Vagina (tissue), 2 donors: Measurements from ENCODE around the gene METTL26. TPM values are rescaled to one million over a fixed set of nuclear protein-coding genes. Genes with fewer than 3 reads are reported as not detected.

Source experiments
- DNase-seq, 2 donors: peaks; one replicate each; pipeline ENCODE4 v3.0.0-alpha.2; 2017; ENCODE audit errors: extremely low spot score in 2 of 2
- H3K27ac ChIP-seq: fragments of 200-600 bp; sonication (generic); one replicate; pipeline ENCODE4 v1.5.1; 2019
- H3K27me3 ChIP-seq: fragments of 200-600 bp; sonication (generic); one replicate; pipeline ENCODE4 v1.5.1; 2019
- H3K36me3 ChIP-seq, 2 donors: fragments of 200-600 bp; sonication (generic); one replicate each; pipeline ENCODE4 v1.5.1; 2017 to 2019
- H3K4me1 ChIP-seq: fragments of 200-600 bp; sonication (generic); one replicate; pipeline ENCODE4 v1.5.1; 2019
- H3K4me3 ChIP-seq, 2 donors: fragments of 200-600 bp; sonication (generic); 1 replicate in 1 of 2; 2 replicates in 1 of 2; pipeline ENCODE4 v1.5.1; 2016 to 2019
- H3K9me3 ChIP-seq: fragments of 200-600 bp; sonication (generic); one replicate; pipeline ENCODE4 v1.5.1; 2019
- POLR2A ChIP-seq, 2 donors: fragments of 450-650 bp; IDR thresholded peaks; one replicate each; pipeline ENCODE4 v1.6.1; 2017; ENCODE audit warnings: antibody characterized with exemption in 2 of 2, mild to moderate bottlenecking in 2 of 2, moderate library complexity in 2 of 2
- POLR2AphosphoS5 ChIP-seq, 2 donors: sonication (generic); formaldehyde crosslinking; IDR thresholded peaks; one replicate each; pipeline ENCODE4 v1.9.0; 2017; ENCODE audit warnings: antibody characterized with exemption in 2 of 2, mild to moderate bottlenecking in 2 of 2, low read depth in 1 of 2; ENCODE audit not compliant: insufficient read depth in 1 of 2
- intact Hi-C: fragments of 100-400 bp; cut with DNase I; formaldehyde crosslinking; loops from one replicate; pipeline ENCODE4 v1.15.1; 2023
- total RNA-seq: library from RNA; depleted of rRNA; stranded (reverse); fragments of >200 nt; gene quantifications from one replicate; pipeline ENCODE4 v1.2.3, GENCODE V29; 2016
- TF ChIP-seq, protein P1 (sequence below), 3 experiments: fragments of 450-650 bp in 2 of 3; fragments of 200-600 bp in 1 of 3; sonication (generic) in 1 of 3; IDR thresholded peaks; one replicate each; pipeline ENCODE4 v1.5.1; 2017 to 2019; ENCODE audit warnings: antibody characterized with exemption in 3 of 3, mild to moderate bottlenecking in 2 of 3, moderate library complexity in 2 of 3

Gene METTL26
- total RNA-seq, 1 donor from 2014 or later = 187 TPM

DNA sequence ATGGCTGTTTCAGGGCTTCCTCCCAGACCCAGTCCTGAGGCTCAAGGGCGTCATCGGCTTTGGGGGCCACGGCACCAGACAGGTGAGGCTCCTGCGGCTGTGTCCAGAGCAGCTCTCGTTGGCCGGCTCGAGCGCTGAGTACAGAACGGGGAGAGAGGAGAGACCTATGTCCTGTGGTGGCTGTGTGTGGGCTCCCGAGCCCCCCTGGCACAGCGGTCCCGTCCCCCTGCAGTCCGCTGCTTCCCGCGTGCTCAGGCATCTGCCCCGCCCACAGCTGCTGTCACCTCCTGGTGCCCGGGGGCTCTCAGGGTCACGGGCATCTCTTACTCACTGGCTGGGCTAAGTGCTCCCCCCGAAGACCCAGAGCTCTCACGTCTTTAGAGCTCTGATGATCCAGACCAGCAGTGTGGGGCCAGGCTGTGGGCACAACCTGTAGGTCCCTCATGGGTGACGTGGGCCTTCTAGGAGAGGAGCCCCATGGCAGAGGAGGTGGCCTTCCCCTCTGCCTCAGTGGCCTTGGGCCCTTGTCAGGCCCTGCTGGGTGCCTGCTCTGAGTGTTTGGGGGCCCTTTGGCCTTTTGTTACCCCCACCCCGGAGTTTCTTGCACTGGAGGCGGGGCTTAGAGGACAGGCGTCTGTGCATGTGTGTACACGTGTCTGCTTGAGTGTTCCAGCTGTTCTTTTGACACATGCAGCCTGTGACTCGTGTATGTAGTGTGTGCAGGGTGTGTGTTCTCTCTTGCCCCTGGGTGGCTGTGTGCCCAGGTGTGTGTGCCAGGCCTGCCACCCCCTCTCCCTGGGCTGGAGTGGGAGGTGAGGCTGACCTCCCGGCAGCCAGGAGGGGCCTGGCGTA, 16.6 kb upstream of the METTL26 start:
- DNase-seq = no peak
- H3K9me3 ChIP-seq = no peaks in the 10 kb centered on the region
- no peaks in the 10 kb centered on the region for H3K36me3 ChIP-seq
- no peaks in the 10 kb centered on the region for H3K27me3 ChIP-seq
- TF ChIP-seq POLR2AphosphoS5 (IDR thresholded peaks at IDR 0.05; ENCODE audit: insufficient read depth in 1 of 2, low read depth in 1 of 2) (no peak), POLR2A (IDR thresholded peaks at IDR 0.05) (no peak)
- TF ChIP-seq, protein P1, sequence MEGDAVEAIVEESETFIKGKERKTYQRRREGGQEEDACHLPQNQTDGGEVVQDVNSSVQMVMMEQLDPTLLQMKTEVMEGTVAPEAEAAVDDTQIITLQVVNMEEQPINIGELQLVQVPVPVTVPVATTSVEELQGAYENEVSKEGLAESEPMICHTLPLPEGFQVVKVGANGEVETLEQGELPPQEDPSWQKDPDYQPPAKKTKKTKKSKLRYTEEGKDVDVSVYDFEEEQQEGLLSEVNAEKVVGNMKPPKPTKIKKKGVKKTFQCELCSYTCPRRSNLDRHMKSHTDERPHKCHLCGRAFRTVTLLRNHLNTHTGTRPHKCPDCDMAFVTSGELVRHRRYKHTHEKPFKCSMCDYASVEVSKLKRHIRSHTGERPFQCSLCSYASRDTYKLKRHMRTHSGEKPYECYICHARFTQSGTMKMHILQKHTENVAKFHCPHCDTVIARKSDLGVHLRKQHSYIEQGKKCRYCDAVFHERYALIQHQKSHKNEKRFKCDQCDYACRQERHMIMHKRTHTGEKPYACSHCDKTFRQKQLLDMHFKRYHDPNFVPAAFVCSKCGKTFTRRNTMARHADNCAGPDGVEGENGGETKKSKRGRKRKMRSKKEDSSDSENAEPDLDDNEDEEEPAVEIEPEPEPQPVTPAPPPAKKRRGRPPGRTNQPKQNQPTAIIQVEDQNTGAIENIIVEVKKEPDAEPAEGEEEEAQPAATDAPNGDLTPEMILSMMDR (IDR thresholded peaks at IDR 0.05) = no peak
- H3K4me1 ChIP-seq = peaks cover 20% of the 10 kb centered on the region
- no peak overlapping the region for H3K4me3 ChIP-seq
- H3K27ac ChIP-seq = no peak overlapping the region
- intact Hi-C loops = no loop called here

DNA sequence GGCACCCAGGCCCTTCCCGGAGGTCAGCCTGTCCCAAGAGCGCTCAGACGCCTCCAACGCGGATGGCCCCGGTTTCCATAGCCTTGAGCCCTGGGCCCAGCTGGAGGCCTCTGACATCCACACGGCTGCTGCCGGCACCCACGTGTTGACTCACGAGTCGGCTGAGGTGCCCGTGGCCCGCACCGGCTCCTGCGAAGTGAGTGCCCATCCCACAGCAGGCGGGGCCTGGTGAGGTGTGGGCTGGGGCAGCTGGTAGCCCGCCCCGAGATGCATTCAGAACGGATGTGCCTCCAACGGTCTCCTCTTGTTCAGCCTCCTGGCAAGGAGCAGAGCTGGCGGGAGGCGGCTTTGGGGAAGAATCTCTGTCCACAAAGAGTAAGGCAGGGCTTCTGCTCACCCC, 15.7 kb upstream of the METTL26 start:
- no peak overlapping the region for H3K4me3 ChIP-seq
- DNase-seq = no peak
- no peaks in the 10 kb centered on the region for H3K9me3 ChIP-seq
- intact Hi-C loops = no loop called here
- H3K36me3 ChIP-seq = no peaks in the 10 kb centered on the region
- H3K27me3 ChIP-seq = no peaks in the 10 kb centered on the region
- peaks cover 27% of the 10 kb centered on the region for H3K4me1 ChIP-seq
- H3K27ac ChIP-seq = no peak overlapping the region
- TF ChIP-seq POLR2A (IDR thresholded peaks at IDR 0.05) (no peak), POLR2AphosphoS5 (IDR thresholded peaks at IDR 0.05; ENCODE audit: insufficient read depth in 1 of 2, low read depth in 1 of 2) (no peak)
- TF ChIP-seq, protein P1 (IDR thresholded peaks at IDR 0.05) = no peak

DNA sequence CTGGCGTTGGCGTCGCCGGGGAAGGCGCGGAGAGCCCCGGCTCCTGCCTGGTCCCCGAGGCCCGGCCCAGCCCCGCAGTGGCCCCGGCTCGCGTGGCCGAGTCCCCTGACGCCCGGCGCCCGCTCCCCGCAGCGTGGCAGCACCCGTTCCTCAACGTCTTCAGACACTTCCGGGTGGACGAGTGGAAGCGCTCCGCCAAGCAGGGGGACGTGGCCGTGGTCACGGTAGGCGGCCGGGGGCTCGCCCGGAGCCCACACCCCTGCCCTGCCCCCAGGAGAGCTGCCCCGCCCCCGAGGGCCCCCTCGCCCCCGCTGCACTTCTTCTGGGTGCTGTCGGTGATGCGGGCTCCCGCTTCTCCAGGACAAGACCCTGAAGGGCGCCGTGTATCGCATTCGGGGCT, 13.5 kb upstream of the METTL26 start:
- H3K4me1 ChIP-seq = peaks cover 43% of the 10 kb centered on the region

DNA sequence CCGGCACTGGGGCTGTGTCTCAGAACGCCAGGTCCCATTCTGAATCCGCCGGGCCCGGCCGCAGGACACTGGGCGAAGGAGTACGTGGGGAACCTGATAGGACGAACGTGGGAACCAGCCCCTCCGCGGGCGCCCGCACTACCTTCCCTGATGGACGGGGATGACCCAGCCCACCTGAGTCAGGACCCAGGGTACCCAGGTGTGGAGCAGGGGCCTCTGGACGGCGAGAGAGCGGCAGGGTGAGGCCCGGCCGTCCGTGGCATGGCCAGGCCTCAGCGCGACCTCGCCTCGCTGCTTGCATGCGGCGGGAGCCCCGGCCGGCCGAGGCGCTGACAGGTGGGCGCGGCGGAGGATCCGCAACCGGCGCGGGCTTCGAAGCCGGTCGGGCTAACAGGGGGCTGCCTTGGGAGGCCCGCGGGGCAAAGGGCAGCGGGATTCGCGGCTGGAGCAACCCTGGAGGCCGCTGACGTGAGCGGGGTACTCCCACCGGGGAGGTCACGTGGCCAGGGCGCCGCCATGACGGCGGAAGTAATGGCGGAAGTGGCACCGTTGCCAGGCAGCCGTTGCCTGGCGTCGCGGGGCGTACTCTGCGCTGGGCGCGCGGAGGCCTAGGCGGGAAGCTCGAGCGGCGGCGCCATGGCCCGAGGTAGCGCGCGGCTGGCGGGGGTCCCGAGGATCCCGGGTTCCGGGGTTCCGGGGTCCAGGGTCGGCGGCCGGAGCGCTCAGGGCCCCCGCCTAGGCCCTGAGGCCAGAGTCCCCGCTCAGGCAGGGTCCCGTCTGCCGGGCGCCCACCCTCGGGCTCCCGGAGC, 12.9 kb upstream of the METTL26 start, which contains the start of gene WDR90:
Gene WDR90 (plus strand): TSS at position 585 of the 809 bp plus-strand sequence. CDS start 52 bp downstream, at position 637.
- peak within 1 kb of the TSS; percentile 62 to 72 for H3K4me3 ChIP-seq
- intact Hi-C loops = loop anchor here (10.0 kb wide), 1 partner anchor 264 kb away; the partner anchor contains the start of gene PGAP6
- peaks cover 43% of the 10 kb centered on the region for H3K4me1 ChIP-seq
- no peaks in the 10 kb centered on the region for H3K36me3 ChIP-seq
- no peaks in the 10 kb centered on the region for H3K27me3 ChIP-seq
- TF ChIP-seq POLR2AphosphoS5 (IDR thresholded peaks at IDR 0.05; ENCODE audit: insufficient read depth in 1 of 2, low read depth in 1 of 2) (peak in 1 of 2 donors; percentile 71), POLR2A (IDR thresholded peaks at IDR 0.05) (peak in 1 of 2 donors; percentile 39)
- TF ChIP-seq, protein P1 (IDR thresholded peaks at IDR 0.05) = no peak
- peak within 1 kb of the TSS; percentile 75 for H3K27ac ChIP-seq
- DNase-seq = no peak
- no peaks in the 10 kb centered on the region for H3K9me3 ChIP-seq

More for the DNA sequence above, 13.5 kb upstream of the METTL26 start:
- no peaks in the 10 kb centered on the region for H3K36me3 ChIP-seq
- H3K27ac ChIP-seq = peak overlapping the region; percentile 75
- DNase-seq = no peak
- intact Hi-C loops = loop anchor here (10.0 kb wide), 1 partner anchor 265 kb away; the partner anchor contains the start of gene PGAP6
- H3K9me3 ChIP-seq = no peaks in the 10 kb centered on the region
- H3K27me3 ChIP-seq = no peaks in the 10 kb centered on the region
- H3K4me3 ChIP-seq = peak overlapping the region; percentile 62 to 72
- TF ChIP-seq POLR2A (IDR thresholded peaks at IDR 0.05) = no peak
- TF ChIP-seq POLR2AphosphoS5 (IDR thresholded peaks at IDR 0.05; ENCODE audit: insufficient read depth in 1 of 2, low read depth in 1 of 2) = no peak
- TF ChIP-seq, protein P1 (IDR thresholded peaks at IDR 0.05) = no peak
